Tongue (tissue), 2 donors: ENCODE measurements around the gene ARFGEF3. TPM values are rescaled to one million over a fixed set of nuclear protein-coding genes. Genes with fewer than 3 reads are reported as not detected.

Experiments used
- small RNA-seq: library from RNA; depleted of rRNA; stranded (forward); fragments of <200 nt; gene quantifications from one replicate; pipeline ENCODE3, GENCODE V24; 2014; ENCODE audit warnings: low replicate concordance
- total RNA-seq: library from RNA; depleted of rRNA; stranded (reverse); fragments of >200 nt; gene quantifications from one replicate; pipeline ENCODE4 v1.2.3, GENCODE V29; 2014

ARFGEF3 gene
- total RNA-seq, 1 donor from 2014 or later: 3.3 TPM

Small RNA genes lying within 50 kb of the gene (small RNA-seq; reads per million reads assigned to genes)
- not detected for gene AL031003.1

Other genes with a start within 250 kb of the ARFGEF3 start
- gene PERP, start 54.5 kb upstream of the ARFGEF3 start, total RNA-seq: 42.1 TPM
- gene PBOV1, start 56.6 kb downstream of the ARFGEF3 start, total RNA-seq: not detected
- not detected for gene SMIM28, start 216.0 kb downstream of the ARFGEF3 start, total RNA-seq
- gene HEBP2, start 242.3 kb downstream of the ARFGEF3 start, total RNA-seq: 14.2 TPM